ENCODE measurements around the gene MPZL3. TPM values are rescaled to one million over a fixed set of nuclear protein-coding genes. Genes with fewer than 3 reads are reported as not detected.

The MPZL3 gene
- total RNA-seq, 6 donors from 2014 or later = 2.3 to 27.7 (median 10.4) TPM

DNA sequence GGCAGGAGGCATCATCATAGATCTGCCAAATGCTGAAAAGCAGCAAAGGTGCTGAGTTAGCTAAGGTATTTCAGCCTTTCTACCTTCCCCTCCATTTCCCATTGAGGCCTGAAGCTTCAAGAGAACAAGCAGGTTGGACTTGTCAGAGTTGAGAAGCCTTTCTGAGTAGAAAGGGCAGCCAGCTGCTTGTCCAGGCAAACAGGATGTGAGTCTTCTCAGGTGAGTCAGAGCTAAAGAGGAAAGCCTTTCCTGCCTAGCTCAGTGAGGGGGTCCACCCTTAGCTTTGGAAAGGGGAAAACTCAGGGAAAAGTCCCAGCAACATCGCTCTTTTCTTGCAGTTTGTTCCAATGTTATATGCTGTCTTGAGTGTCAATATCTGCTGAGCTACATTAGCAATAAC is 25.1 kb upstream of the MPZL3 start:
- ATAC-seq (ENCODE audit: low FRiP score in 2 of 2) (no peak), DNase-seq (peak in 1 of 2 donors; percentile 54)
- Histone ChIP-seq H3K4me1 (peaks cover 8 to 44% (median 28%) of the 10 kb centered on the region in 4 donors), H3K4me3 (no peak overlapping the region), H3K27me3 (no peaks in the 10 kb centered on the region), H3K36me3 (no peaks in the 10 kb centered on the region), H3K27ac (peak overlapping the region in 1 of 4 donors; percentile 28), H3K9me3 (no peaks in the 10 kb centered on the region)
- 80 to 88% methylated on average over 1 of the region's 1 CpG for WGBS, 2 donors
- TF ChIP-seq POLR2A (IDR thresholded peaks at IDR 0.05) (no peak), POLR2AphosphoS5 (IDR thresholded peaks at IDR 0.05) (peak in 1 of 2 donors; percentile 15), EP300 (IDR thresholded peaks at IDR 0.05) (peak in 1 of 4 donors; percentile 20)
- TF ChIP-seq, protein P1, sequence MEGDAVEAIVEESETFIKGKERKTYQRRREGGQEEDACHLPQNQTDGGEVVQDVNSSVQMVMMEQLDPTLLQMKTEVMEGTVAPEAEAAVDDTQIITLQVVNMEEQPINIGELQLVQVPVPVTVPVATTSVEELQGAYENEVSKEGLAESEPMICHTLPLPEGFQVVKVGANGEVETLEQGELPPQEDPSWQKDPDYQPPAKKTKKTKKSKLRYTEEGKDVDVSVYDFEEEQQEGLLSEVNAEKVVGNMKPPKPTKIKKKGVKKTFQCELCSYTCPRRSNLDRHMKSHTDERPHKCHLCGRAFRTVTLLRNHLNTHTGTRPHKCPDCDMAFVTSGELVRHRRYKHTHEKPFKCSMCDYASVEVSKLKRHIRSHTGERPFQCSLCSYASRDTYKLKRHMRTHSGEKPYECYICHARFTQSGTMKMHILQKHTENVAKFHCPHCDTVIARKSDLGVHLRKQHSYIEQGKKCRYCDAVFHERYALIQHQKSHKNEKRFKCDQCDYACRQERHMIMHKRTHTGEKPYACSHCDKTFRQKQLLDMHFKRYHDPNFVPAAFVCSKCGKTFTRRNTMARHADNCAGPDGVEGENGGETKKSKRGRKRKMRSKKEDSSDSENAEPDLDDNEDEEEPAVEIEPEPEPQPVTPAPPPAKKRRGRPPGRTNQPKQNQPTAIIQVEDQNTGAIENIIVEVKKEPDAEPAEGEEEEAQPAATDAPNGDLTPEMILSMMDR (IDR thresholded peaks at IDR 0.05) = no peak

- Histone ChIP-seq H3K27me3 (no peaks in the 10 kb centered on the region), H3K4me3 (no peak overlapping the region), H3K9me3 (no peaks in the 10 kb centered on the region), H3K36me3 (no peaks in the 10 kb centered on the region), H3K4me1 (peaks cover 8 to 44% (median 28%) of the 10 kb centered on the region in 4 donors), H3K27ac (no peak overlapping the region)
- WGBS, 2 donors = 62 to 100% methylated on average over 1 of the region's 1 CpG
- TF ChIP-seq POLR2A (IDR thresholded peaks at IDR 0.05) (no peak), POLR2AphosphoS5 (IDR thresholded peaks at IDR 0.05) (no peak), EP300 (IDR thresholded peaks at IDR 0.05) (no peak)
- TF ChIP-seq, protein P1 (IDR thresholded peaks at IDR 0.05) = no peak
- ATAC-seq (ENCODE audit: low FRiP score in 2 of 2) (no peak), DNase-seq (no peak)
Observed at GRCh38 chr11:118276422-118276821, 24.3 kb upstream of the MPZL3 start.

- no peak for DNase-seq
- Histone ChIP-seq H3K27me3 (no peaks in the 10 kb centered on the region), H3K4me3 (no peak overlapping the region), H3K4me1 (peaks cover 8 to 41% (median 28%) of the 10 kb centered on the region in 4 donors), H3K27ac (peak overlapping the region; percentile 60 to 79 (median 64)), H3K9me3 (no peaks in the 10 kb centered on the region), H3K36me3 (no peaks in the 10 kb centered on the region)
- ATAC-seq (ENCODE audit: low FRiP score in 2 of 2) = peak in 1 of 2 donors; percentile 49
- TF ChIP-seq EP300 (IDR thresholded peaks at IDR 0.05) = peak in 3 of 4 donors; percentile 26 to 52 (median 45)
- TF ChIP-seq POLR2A (IDR thresholded peaks at IDR 0.05) = no peak
- peak in 1 of 2 donors; percentile 76 for TF ChIP-seq POLR2AphosphoS5 (IDR thresholded peaks at IDR 0.05)
- 45 to 47% methylated on average over 4 of the region's 4 CpGs for WGBS, 2 donors
Observed at GRCh38 chr11:118275176-118275575, 23.0 kb upstream of the MPZL3 start.

GRCh38 chr11:118274186-118274585 is 22.0 kb upstream of the MPZL3 start:
- Histone ChIP-seq H3K4me3 (no peak overlapping the region), H3K27ac (peak overlapping the region; percentile 60 to 79 (median 64)), H3K36me3 (no peaks in the 10 kb centered on the region), H3K27me3 (no peaks in the 10 kb centered on the region), H3K9me3 (no peaks in the 10 kb centered on the region), H3K4me1 (peaks cover 8 to 41% (median 28%) of the 10 kb centered on the region in 4 donors)
- DNase-seq (no peak), ATAC-seq (ENCODE audit: low FRiP score in 2 of 2) (no peak)
- TF ChIP-seq POLR2AphosphoS5 (IDR thresholded peaks at IDR 0.05) = no peak
- 65 to 72% methylated on average over 2 of the region's 2 CpGs for whole genome bisulfite sequencing, 2 donors

DNA sequence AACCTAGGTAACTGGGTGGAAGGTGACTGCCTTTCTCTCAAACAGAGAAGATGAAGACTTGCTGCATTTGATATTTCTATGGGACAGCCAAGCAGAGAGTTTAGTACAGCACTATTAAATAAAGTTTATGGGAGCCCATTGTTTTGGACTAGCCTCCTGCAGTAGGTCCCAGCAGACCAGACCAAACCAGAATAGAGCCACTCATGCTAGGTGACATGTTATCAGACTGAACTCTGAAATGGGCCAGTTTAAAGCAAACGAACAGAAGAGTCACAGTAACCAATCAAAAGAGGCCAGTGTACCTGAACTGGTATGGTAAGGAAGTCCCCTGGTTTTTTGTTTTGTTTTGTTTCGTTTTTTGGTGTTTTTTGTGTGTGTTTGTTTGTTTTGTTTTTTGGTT is 19.8 kb upstream of the MPZL3 start:
- no peaks in the 10 kb centered on the region for H3K9me3 ChIP-seq
- ATAC-seq (ENCODE audit: low FRiP score in 2 of 2) = no peak
- 51 to 61% methylated on average over 2 of the region's 2 CpGs for WGBS, 2 donors
- no peak for TF ChIP-seq POLR2AphosphoS5 (IDR thresholded peaks at IDR 0.05)
- no peak for TF ChIP-seq POLR2A (IDR thresholded peaks at IDR 0.05)
- TF ChIP-seq, protein P1 (IDR thresholded peaks at IDR 0.05) = no peak
- TF ChIP-seq EP300 (IDR thresholded peaks at IDR 0.05) = no peak
- no peaks in the 10 kb centered on the region for H3K36me3 ChIP-seq
- H3K27ac ChIP-seq = no peak overlapping the region
- DNase-seq = no peak
- no peak overlapping the region for H3K4me3 ChIP-seq
- H3K4me1 ChIP-seq = peaks cover 8 to 32% (median 24%) of the 10 kb centered on the region in 4 donors
- H3K27me3 ChIP-seq = no peaks in the 10 kb centered on the region

GRCh38 chr11:118267486-118267885 is 15.3 kb upstream of the MPZL3 start:
- H3K27me3 ChIP-seq = no peaks in the 10 kb centered on the region

More at GRCh38 chr11:118267486-118267885, 15.3 kb upstream of the MPZL3 start:
- no peak for ATAC-seq (ENCODE audit: low FRiP score in 2 of 2)
- no peak overlapping the region for H3K4me3 ChIP-seq
- no peak for DNase-seq
- 84 to 86% methylated on average over 4 of the region's 4 CpGs for WGBS, 2 donors
- peaks cover 6 to 24% (median 14%) of the 10 kb centered on the region in 4 donors for H3K4me1 ChIP-seq
- H3K36me3 ChIP-seq = no peaks in the 10 kb centered on the region
- H3K27ac ChIP-seq = peak overlapping the region in 1 of 4 donors; percentile 52
- no peaks in the 10 kb centered on the region for H3K9me3 ChIP-seq
- TF ChIP-seq POLR2AphosphoS5 (IDR thresholded peaks at IDR 0.05) = no peak
- no peak for TF ChIP-seq EP300 (IDR thresholded peaks at IDR 0.05)
- TF ChIP-seq POLR2A (IDR thresholded peaks at IDR 0.05) = no peak
- TF ChIP-seq, protein P1 (IDR thresholded peaks at IDR 0.05) = no peak

All from upper lobe of left lung (tissue), 6 donors.